ENCODE measurements around the gene CREBBP. TPM values are rescaled to one million over a fixed set of nuclear protein-coding genes. Genes with fewer than 3 reads are reported as not detected.

CREBBP gene
- total and polyA plus RNA-seq, 2 experiments from 2014 or later = 36.9 to 54.8 TPM

DNA sequence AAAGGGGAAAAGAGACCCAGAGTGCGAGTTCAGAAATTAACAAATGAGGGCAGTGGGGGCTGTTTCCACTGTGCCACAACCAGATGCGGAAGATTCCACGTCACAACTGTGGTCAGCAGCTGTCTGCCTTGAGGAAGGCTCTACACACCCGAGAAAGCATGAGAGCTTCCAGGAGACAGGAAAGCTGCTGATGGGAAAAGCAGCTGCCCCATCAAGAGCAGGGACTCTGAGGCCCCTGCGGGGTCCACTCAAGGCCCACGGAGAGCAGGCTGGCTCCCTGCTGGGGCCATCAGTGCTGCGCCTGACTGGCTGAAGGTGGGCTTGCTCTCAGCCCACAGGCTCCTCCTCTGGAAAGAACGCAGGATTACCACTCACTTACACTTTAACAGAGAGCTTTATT, 148.3 kb downstream of the CREBBP start (continued):
- TF ChIP-seq, protein P1, sequence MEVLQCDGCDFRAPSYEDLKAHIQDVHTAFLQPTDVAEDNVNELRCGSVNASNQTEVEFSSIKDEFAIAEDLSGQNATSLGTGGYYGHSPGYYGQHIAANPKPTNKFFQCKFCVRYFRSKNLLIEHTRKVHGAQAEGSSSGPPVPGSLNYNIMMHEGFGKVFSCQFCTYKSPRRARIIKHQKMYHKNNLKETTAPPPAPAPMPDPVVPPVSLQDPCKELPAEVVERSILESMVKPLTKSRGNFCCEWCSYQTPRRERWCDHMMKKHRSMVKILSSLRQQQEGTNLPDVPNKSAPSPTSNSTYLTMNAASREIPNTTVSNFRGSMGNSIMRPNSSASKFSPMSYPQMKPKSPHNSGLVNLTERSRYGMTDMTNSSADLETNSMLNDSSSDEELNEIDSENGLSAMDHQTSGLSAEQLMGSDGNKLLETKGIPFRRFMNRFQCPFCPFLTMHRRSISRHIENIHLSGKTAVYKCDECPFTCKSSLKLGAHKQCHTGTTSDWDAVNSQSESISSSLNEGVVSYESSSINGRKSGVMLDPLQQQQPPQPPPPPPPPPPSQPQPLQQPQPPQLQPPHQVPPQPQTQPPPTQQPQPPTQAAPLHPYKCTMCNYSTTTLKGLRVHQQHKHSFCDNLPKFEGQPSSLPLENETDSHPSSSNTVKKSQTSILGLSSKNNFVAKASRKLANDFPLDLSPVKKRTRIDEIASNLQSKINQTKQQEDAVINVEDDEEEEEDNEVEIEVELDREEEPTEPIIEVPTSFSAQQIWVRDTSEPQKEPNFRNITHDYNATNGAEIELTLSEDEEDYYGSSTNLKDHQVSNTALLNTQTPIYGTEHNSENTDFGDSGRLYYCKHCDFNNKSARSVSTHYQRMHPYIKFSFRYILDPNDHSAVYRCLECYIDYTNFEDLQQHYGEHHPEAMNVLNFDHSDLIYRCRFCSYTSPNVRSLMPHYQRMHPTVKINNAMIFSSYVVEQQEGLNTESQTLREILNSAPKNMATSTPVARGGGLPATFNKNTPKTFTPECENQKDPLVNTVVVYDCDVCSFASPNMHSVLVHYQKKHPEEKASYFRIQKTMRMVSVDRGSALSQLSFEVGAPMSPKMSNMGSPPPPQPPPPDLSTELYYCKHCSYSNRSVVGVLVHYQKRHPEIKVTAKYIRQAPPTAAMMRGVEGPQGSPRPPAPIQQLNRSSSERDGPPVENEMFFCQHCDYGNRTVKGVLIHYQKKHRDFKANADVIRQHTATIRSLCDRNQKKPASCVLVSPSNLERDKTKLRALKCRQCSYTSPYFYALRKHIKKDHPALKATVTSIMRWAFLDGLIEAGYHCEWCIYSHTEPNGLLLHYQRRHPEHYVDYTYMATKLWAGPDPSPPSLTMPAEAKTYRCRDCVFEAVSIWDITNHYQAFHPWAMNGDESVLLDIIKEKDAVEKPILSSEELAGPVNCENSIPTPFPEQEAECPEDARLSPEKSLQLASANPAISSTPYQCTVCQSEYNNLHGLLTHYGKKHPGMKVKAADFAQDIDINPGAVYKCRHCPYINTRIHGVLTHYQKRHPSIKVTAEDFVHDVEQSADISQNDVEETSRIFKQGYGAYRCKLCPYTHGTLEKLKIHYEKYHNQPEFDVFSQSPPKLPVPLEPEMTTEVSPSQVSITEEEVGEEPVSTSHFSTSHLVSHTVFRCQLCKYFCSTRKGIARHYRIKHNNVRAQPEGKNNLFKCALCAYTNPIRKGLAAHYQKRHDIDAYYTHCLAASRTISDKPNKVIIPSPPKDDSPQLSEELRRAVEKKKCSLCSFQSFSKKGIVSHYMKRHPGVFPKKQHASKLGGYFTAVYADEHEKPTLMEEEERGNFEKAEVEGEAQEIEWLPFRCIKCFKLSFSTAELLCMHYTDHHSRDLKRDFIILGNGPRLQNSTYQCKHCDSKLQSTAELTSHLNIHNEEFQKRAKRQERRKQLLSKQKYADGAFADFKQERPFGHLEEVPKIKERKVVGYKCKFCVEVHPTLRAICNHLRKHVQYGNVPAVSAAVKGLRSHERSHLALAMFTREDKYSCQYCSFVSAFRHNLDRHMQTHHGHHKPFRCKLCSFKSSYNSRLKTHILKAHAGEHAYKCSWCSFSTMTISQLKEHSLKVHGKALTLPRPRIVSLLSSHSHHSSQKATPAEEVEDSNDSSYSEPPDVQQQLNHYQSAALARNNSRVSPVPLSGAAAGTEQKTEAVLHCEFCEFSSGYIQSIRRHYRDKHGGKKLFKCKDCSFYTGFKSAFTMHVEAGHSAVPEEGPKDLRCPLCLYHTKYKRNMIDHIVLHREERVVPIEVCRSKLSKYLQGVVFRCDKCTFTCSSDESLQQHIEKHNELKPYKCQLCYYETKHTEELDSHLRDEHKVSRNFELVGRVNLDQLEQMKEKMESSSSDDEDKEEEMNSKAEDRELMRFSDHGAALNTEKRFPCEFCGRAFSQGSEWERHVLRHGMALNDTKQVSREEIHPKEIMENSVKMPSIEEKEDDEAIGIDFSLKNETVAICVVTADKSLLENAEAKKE (CRISPR knock-in tag; IDR thresholded peaks at IDR 0.05) = no peak

DNA sequence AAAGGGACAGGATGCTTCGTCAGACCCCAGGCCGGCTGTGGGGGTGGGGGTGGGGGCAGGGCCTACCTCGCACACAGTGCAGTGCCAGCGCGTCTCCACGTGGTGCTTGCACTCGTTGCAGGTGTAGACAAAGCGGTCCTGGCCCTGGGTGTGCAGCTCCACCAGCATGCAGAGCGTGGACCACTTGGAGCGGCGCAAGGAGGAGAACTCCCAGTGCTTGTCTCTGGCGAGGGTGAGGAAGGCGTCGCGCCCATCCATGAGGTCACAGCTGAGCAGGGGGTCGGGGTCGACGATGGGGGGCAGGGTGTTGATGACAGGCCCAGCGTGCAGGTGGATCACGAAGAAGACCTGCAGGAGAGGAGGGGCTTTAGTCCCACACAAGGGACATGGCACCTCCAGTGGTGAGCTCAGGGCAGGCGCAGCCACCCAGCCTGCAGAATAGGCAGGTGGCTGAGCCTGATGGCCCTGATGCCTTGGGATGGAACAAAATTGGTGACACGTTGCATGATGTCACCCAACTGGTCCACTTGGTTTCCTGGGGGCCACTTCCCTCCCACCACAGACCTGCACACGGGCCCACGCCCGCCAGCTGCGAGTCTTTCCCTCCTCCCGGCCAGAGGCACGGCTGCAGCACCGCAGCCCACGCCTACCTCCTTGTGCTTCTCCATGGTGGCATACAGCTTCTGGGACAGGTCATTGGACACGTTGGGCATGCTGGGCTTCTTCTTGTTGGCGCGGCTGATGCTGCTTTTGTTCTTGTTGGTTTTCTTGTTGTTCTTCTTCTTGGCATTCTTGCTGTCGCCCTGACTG, 149.2 kb downstream of the CREBBP start:
- Histone ChIP-seq H3K27ac (ENCODE audit: low read depth) (no peak overlapping the region), H3K4me1 (ENCODE audit: insufficient read depth) (no peaks in the 10 kb centered on the region), H3K27me3 (ENCODE audit: insufficient read depth) (no peaks in the 10 kb centered on the region), H4K20me1 (replicated peaks; ENCODE audit: insufficient read depth) (no peaks in the 10 kb centered on the region; the same call in 1 of the 2 replicates), H3F3A (replicated peaks; ENCODE audit: low read depth) (0 out of 2 replicates have a peak, but pooled peaks cover 2% of the 10 kb centered on the region), H3K9me2 (ENCODE audit: insufficient read depth) (no peaks in the 10 kb centered on the region), H3K4me3 (no peak overlapping the region), H3K36me3 (ENCODE audit: insufficient read depth) (peaks cover 14% of the 10 kb centered on the region), H3K4me2 (no peak overlapping the region), H2AFZ (no peak overlapping the region), H3K79me2 (replicated peaks; ENCODE audit: insufficient read depth) (no peaks in the 10 kb centered on the region)
- DNase-seq (ENCODE audit: low spot score) (no peak), ATAC-seq (no peak)
- Mint-ChIP-seq H3K27me3 (ENCODE audit: insufficient read depth, low read depth, poor library complexity) (peaks cover 15% of the 10 kb centered on the region), H3K4me3 (no peak overlapping the region; the same call in 2 of the 3 replicates), H3K27ac (no peak overlapping the region), H3K9me3 (no peaks in the 10 kb centered on the region), H3K36me3 (ENCODE audit: low read depth) (peaks cover 87% of the 10 kb centered on the region), H3K4me1 (no peaks in the 10 kb centered on the region; the same call in 2 of the 3 replicates)
- TF ChIP-seq, protein P2, sequence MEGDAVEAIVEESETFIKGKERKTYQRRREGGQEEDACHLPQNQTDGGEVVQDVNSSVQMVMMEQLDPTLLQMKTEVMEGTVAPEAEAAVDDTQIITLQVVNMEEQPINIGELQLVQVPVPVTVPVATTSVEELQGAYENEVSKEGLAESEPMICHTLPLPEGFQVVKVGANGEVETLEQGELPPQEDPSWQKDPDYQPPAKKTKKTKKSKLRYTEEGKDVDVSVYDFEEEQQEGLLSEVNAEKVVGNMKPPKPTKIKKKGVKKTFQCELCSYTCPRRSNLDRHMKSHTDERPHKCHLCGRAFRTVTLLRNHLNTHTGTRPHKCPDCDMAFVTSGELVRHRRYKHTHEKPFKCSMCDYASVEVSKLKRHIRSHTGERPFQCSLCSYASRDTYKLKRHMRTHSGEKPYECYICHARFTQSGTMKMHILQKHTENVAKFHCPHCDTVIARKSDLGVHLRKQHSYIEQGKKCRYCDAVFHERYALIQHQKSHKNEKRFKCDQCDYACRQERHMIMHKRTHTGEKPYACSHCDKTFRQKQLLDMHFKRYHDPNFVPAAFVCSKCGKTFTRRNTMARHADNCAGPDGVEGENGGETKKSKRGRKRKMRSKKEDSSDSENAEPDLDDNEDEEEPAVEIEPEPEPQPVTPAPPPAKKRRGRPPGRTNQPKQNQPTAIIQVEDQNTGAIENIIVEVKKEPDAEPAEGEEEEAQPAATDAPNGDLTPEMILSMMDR (conservative IDR thresholded peaks at IDR 0.05; ENCODE audit: low read depth in 2 of 2) = no peak; a peak in 1 of 4 replicates
- TF ChIP-seq, protein P1 (CRISPR knock-in tag; IDR thresholded peaks at IDR 0.05) = no peak
- TF ChIP-seq ZNF114 (CRISPR knock-in tag; IDR thresholded peaks at IDR 0.05) (no peak), POLR2AphosphoS5 (IDR thresholded peaks at IDR 0.05; ENCODE audit: low read depth) (no peak), EZH2 (IDR thresholded peaks at IDR 0.05; ENCODE audit: low read depth, unreplicated experiment) (no peak)
